PFSK-1 (cell line): ENCODE data around the gene ERMP1.

Source experiments
- FOXP2 ChIP-seq: optimal IDR thresholded peaks from 2 replicates; pipeline ENCODE3; 2011; ENCODE audit warnings: borderline replicate concordance, control low read depth, inconsistent platforms; ENCODE audit not compliant: insufficient read depth; ENCODE audit errors: extremely low read length, extremely low read depth
- POLR2AphosphoS5 ChIP-seq: IDR thresholded peaks from 2 replicates; pipeline ENCODE4 v1.6.1; 2012; ENCODE audit warnings: low read depth, mild to moderate bottlenecking, control low read depth, low read length, moderate library complexity
- REST ChIP-seq, 2 experiments: IDR thresholded peaks; 2 replicates each; pipeline versions ENCODE4 v1.6.1 to v1.8.0; 2011 to 2012; ENCODE audit warnings: low read depth in 2 of 2, low read length in 2 of 2, control low read depth in 1 of 2, inconsistent platforms in 1 of 2, mild to moderate bottlenecking in 1 of 2, moderate library complexity in 1 of 2; ENCODE audit not compliant: insufficient read depth in 1 of 2
- SIN3A ChIP-seq: IDR thresholded peaks from 2 replicates; pipeline ENCODE4 v1.6.1; 2012; ENCODE audit warnings: mild to moderate bottlenecking, low read length, moderate library complexity, borderline replicate concordance; ENCODE audit not compliant: insufficient read depth
- TAF1 ChIP-seq: IDR thresholded peaks from 2 replicates; pipeline ENCODE4 v1.6.1; 2012; ENCODE audit warnings: low read length, control low read depth, borderline replicate concordance; ENCODE audit not compliant: insufficient read depth

Gene ERMP1

DNA sequence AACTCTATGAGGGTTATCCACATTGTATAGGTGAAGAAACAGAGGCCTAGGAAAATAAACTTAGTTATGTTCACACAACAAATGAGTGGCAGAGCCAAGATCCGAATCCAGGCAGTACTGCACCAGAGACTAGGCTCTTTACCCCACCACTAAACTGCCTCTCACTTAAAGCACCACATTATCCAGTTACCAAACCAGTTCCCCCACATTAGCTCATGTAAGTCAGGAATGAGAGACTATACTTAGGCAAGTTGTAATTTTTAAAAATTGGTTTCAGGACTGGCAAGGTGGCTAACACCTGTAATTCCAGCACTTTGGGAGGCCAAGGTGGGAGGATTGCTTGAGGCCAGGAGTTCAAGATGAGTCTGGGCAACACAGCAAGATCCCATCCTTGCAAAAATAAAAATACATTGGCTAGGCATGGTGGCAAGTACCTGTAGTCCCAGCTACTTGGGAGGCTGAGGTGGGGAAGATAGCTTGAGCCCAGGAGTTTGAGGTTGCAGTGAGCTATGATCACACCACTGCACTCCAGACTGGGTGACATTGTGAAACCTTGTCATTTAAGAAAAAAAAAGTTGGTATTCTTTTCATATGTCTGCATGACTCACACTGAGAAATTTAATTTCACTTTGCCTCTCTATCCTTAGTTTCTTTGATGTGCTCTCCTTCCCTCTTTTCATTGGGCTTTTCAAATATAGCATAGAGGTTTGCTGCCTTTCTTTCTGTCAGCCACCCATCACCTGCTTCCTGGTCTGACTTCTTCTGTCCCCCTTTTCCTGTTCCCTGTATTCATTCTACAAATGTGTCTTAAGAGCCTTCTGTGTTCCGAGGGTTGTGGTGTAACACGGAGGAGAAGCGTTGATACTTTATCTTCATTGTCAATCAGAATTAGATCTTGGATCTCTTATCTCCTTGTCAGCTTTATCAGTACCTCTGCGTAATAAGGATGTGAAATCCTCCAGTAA is 64.7 kb downstream of the ERMP1 start:
- TF ChIP-seq SIN3A = no peak
- TF ChIP-seq FOXP2 = no peak
- TF ChIP-seq TAF1 = no peak
- TF ChIP-seq REST (IDR thresholded peaks at IDR 0.05; ENCODE audit: insufficient read depth in 1 of 2, low read depth in 2 of 2, low read length in 2 of 2) = no peak
- no peak for TF ChIP-seq POLR2AphosphoS5

DNA sequence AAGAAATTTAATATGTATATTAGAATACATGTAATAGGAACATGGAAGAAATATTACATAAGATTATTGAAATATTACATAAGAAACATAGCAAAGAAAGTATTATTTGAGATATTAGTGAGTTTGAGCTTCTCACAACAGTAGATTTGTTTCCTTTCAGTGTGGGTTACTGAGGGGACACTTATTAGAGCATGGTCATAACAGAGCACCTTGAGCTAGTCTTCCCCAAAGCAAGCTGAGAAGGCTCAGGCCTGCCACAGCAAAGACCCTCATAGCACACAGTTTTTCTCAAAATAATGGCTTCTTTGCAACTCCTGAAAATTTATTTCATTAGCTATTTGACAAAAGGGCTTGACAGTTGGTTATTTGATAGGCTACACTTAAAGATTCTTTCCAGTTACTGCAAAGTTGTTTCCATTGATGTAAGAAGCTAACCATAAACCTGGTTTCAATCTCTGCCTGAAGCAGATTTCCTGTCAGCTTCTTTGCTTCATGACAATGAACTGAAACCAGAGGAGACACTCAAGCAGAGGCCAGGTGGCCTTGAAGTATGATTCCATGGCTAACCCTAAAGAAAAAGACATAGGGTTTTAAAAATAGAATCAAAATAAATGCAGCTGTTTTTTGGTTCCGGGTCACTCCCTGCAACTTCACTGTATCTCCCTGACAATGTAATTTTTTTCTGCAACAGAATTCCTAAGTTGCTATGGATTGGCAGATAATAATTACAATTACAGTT is 68.6 kb downstream of the ERMP1 start:
- TF ChIP-seq REST (IDR thresholded peaks at IDR 0.05; ENCODE audit: insufficient read depth in 1 of 2, low read depth in 2 of 2, low read length in 2 of 2) = no peak
- no peak for TF ChIP-seq SIN3A
- no peak for TF ChIP-seq FOXP2
- no peak for TF ChIP-seq TAF1
- TF ChIP-seq POLR2AphosphoS5 = no peak

GRCh38 chr9:5762421-5762820 is 70.5 kb downstream of the ERMP1 start:
- no peak for TF ChIP-seq TAF1
- no peak for TF ChIP-seq REST (IDR thresholded peaks at IDR 0.05; ENCODE audit: insufficient read depth in 1 of 2, low read depth in 2 of 2, low read length in 2 of 2)
- no peak for TF ChIP-seq POLR2AphosphoS5
- no peak for TF ChIP-seq SIN3A
- no peak for TF ChIP-seq FOXP2

- TF ChIP-seq REST (IDR thresholded peaks at IDR 0.05; ENCODE audit: insufficient read depth in 1 of 2, low read depth in 2 of 2, low read length in 2 of 2) (no peak), TAF1 (no peak), SIN3A (no peak), FOXP2 (no peak), POLR2AphosphoS5 (no peak)
Measured at GRCh38 chr9:5760338-5760737, 72.6 kb downstream of the ERMP1 start.
